OCI-LY3 (cell line): ENCODE results near the gene IL10.

Experiments
- EZH2phosphoT487 ChIP-seq: fragments of 200-600 bp; shearing (Covaris generic); IDR thresholded peaks from 2 replicates; pipeline ENCODE4 v1.6.1; 2018; ENCODE audit warnings: antibody characterized with exemption, mixed run types, low read depth
- TF ChIP-seq, protein P1 (sequence below): fragments of 200-600, 300-600 bp; sonication (generic); IDR thresholded peaks from 2 replicates; pipeline ENCODE4 v1.5.1; 2014; ENCODE audit warnings: antibody characterized with exemption, low read length, low read depth

DNA sequence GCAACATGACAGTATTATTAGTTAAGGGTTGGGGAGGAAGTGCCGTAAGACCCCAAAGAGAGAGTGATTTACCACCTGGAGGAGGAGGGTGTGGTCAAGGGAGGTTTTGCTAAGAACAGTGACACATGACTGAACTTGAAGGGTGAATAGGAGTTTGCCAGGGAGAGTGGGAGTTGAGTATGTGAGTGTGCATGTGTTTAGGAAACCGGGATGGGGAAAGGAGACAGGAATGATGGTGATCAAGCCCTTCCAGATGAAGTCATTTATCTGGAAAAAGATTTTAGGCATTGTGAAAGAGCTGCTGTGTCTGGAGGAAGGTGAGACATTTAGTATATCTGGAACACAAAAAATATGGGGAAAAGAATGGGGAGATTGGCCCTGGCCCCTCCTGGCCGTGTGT lies 28.1 kb upstream of the IL10 start:
- no peak for TF ChIP-seq EZH2phosphoT487
- TF ChIP-seq, protein P1, sequence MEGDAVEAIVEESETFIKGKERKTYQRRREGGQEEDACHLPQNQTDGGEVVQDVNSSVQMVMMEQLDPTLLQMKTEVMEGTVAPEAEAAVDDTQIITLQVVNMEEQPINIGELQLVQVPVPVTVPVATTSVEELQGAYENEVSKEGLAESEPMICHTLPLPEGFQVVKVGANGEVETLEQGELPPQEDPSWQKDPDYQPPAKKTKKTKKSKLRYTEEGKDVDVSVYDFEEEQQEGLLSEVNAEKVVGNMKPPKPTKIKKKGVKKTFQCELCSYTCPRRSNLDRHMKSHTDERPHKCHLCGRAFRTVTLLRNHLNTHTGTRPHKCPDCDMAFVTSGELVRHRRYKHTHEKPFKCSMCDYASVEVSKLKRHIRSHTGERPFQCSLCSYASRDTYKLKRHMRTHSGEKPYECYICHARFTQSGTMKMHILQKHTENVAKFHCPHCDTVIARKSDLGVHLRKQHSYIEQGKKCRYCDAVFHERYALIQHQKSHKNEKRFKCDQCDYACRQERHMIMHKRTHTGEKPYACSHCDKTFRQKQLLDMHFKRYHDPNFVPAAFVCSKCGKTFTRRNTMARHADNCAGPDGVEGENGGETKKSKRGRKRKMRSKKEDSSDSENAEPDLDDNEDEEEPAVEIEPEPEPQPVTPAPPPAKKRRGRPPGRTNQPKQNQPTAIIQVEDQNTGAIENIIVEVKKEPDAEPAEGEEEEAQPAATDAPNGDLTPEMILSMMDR: no peak
